ACHN (cell line): ENCODE results near the gene SLX4.

ENCODE experiments used
- DNase-seq: peaks from one replicate; pipeline ENCODE4 v3.0.0-alpha.2; 2015
- in situ Hi-C: cut with HindIII; loops from 2 replicates; pipeline ENCODE4 v1.10.0; 2017; ENCODE audit warnings: low sequenced_read_pairs, low pct_ligation_motif_present, low pct_unique_long_range_greater_than_20kb

The SLX4 gene

GRCh38 chr16:3541527-3542155, 69.8 kb downstream of the SLX4 start:
- DNase-seq = no peak
- in situ Hi-C loops = no loop called here

GRCh38 chr16:3538222-3538621, 73.2 kb downstream of the SLX4 start:
- DNase-seq = no peak
- in situ Hi-C loops = no loop called here

GRCh38 chr16:3536851-3537250, 74.6 kb downstream of the SLX4 start:
- DNase-seq = no peak
- in situ Hi-C loops = no loop called here

- DNase-seq = no peak
- in situ Hi-C loops = no loop called here
Observed at GRCh38 chr16:3536271-3536731, 75.1 kb downstream of the SLX4 start.

- no peak for DNase-seq
- in situ Hi-C loops = no loop called here
Observed at GRCh38 chr16:3534126-3534525, 77.3 kb downstream of the SLX4 start.

- in situ Hi-C loops = no loop called here
- DNase-seq = no peak
Observed at GRCh38 chr16:3532741-3533140, 78.7 kb downstream of the SLX4 start.
